HG02981 (cell line): ENCODE results near the gene ZNF541.

Experiments used
- ATAC-seq: cut with Tn5 transposase; IDR thresholded peaks from one replicate; pipeline ENCODE4 v1.9.1; 2021; ENCODE audit warnings: mild to moderate bottlenecking, moderate library complexity; ENCODE audit not compliant: unreplicated experiment

The ZNF541 gene, protein sequence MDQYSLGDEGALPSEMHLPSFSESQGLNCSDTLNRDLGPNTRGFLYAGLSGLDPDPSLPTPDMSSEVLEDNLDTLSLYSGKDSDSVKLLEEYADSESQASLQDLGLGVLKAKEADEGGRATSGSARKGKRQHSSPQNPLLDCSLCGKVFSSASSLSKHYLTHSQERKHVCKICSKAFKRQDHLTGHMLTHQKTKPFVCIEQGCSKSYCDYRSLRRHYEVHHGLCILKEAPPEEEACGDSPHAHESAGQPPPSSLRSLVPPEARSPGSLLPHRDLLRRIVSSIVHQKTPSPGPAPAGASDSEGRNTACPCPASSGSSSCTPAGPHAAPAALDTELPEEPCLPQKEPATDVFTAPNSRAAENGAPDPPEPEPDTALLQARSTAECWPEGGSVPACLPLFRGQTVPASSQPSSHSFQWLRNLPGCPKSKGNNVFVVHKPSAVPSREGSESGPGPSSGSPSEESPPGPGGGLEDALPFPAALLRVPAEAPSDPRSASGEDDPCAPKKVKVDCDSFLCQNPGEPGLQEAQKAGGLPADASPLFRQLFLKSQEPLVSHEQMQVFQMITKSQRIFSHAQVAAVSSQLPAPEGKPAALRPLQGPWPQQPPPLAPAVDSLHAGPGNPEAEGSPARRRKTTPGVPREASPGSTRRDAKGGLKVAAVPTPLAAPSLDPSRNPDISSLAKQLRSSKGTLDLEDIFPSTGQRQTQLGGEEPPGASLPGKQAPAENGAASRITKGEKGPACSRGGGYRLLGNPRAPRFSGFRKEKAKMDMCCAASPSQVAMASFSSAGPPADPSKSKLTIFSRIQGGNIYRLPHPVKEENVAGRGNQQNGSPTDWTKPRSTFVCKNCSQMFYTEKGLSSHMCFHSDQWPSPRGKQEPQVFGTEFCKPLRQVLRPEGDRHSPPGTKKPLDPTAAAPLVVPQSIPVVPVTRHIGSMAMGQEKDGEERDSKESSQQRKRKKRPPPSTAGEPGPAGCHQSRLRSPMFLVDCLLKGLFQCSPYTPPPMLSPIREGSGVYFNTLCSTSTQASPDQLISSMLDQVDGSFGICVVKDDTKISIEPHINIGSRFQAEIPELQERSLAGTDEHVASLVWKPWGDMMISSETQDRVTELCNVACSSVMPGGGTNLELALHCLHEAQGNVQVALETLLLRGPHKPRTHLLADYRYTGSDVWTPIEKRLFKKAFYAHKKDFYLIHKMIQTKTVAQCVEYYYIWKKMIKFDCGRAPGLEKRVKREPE (N-terminal part only)

GRCh38 chr19:47573071-47574026 is at the start of gene ZNF541:
Gene ZNF541, minus strand, starts transcription at chr19:47573148. Its CDS starts 17,292 bp downstream, at chr19:47555856.
- ATAC-seq: no peak

- ATAC-seq: no peak
Observed at GRCh38 chr19:47619763-47620162, 46.8 kb upstream of the ZNF541 start.

DNA sequence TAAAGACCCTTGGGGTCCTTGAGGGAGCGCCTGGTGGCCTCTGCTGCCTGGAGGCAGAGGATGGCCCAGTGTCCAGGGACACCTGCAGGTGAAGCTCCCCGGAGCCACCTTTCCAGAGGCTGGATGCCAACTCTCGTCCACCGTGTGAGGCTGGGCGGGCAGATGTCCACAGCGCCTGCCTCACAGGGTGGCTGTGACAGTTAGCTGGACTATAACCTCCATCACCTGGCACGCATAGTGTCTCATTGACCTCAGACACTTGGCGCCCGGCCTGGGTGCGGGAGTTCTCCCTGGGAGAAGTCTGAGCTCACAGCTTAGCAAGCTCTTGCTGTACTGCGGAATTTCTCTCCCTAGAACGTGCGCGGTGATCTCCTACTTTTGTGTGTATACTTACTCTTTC is 45.8 kb upstream of the ZNF541 start:
- no peak for ATAC-seq

DNA sequence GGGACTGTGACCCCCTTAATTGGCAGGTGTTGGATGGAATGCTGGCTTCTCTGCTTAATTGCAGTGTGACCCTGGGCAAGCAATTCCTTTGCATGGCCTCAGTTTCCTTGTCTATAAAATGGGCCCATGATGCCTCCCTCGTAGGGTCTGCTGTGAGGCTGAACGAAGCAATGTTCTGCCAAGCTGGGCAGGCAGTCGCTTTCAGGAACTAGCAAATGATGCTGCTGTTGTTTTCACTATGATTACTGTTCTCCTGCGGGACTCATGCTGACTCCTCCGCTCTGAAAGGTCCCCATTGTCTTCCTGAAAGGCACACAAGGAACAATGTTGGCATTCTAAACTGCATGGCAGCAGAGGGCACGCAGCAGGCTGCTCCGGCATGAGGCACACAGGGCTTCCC is 42.8 kb upstream of the ZNF541 start:
- no peak for ATAC-seq

GRCh38 chr19:47615230-47615629 is 42.3 kb upstream of the ZNF541 start:
- ATAC-seq: no peak

- ATAC-seq: no peak
Observed at GRCh38 chr19:47614559-47614958, 41.6 kb upstream of the ZNF541 start.

GRCh38 chr19:47614021-47614295 is 41.0 kb upstream of the ZNF541 start:
- no peak for ATAC-seq

- no peak for ATAC-seq
Observed at GRCh38 chr19:47613165-47614020, 40.4 kb upstream of the ZNF541 start.

- ATAC-seq: no peak
Observed at GRCh38 chr19:47610902-47611301, 38.0 kb upstream of the ZNF541 start.

GRCh38 chr19:47609906-47610894 is 37.3 kb upstream of the ZNF541 start:
- ATAC-seq: no peak

- ATAC-seq: peak; percentile 45
Observed at GRCh38 chr19:47608969-47609905, 36.3 kb upstream of the ZNF541 start, which contains the start of gene BICRA. Gene BICRA, plus strand, starts transcription at chr19:47609134. Its CDS starts 64,441 bp downstream, at chr19:47673575.

GRCh38 chr19:47608074-47608918 is 35.3 kb upstream of the ZNF541 start:
- ATAC-seq: peak; percentile 80

DNA sequence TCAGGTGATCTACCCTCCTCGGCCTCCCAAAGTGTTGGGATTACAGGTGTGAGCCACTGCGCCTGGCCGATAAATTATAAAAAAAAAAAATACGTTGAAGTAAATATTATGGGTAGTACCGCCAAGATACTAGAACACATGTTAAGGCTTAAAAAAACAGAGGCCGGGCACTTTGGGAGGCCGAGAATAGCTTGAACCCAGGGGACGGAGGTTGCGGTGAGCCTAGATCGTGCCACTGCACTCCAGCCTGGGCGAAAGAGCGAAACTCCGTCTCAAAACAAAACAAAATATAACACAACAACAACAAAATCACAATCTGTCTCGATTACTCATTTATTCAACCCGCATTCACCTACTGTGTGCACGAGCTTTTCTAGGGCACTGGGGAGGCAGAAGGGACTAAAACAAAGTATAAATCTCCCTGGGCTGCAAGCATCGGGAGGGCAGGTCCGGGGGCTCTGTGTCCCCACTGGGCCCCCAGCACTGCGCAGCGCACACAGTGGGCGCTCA is 34.7 kb upstream of the ZNF541 start:
- ATAC-seq: no peak

GRCh38 chr19:47603706-47604565 is 31.0 kb upstream of the ZNF541 start:
- ATAC-seq: no peak
